ENCODE data around the gene ACOX1.

GRCh38 chr17:76002100-76002499 is 23.1 kb upstream of the ACOX1 start:
- TF ChIP-seq CTCF (IDR thresholded peaks at IDR 0.05) (no peak), POLR2A (IDR thresholded peaks at IDR 0.05) (no peak)

All from stomach (tissue), 4 donors.